Kidney glomerular epithelial cell (primary cell): ENCODE measurements around the gene EME1.
"Not testable (repeated sequence)": the region's sequence is repeated elsewhere in the genome, so short reads cannot be mapped to it uniquely, and the experiment has no call there.

Source experiments
- DNase-seq: peaks from one replicate; lab custom pipeline; 2025; lab: John Stamatoyannopoulos, UW

The EME1 gene, protein sequence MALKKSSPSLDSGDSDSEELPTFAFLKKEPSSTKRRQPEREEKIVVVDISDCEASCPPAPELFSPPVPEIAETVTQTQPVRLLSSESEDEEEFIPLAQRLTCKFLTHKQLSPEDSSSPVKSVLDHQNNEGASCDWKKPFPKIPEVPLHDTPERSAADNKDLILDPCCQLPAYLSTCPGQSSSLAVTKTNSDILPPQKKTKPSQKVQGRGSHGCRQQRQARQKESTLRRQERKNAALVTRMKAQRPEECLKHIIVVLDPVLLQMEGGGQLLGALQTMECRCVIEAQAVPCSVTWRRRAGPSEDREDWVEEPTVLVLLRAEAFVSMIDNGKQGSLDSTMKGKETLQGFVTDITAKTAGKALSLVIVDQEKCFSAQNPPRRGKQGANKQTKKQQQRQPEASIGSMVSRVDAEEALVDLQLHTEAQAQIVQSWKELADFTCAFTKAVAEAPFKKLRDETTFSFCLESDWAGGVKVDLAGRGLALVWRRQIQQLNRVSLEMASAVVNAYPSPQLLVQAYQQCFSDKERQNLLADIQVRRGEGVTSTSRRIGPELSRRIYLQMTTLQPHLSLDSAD

GRCh38 chr17:50372758-50373556 is at the start of gene EME1, which contains the start of gene MRPL27:
Gene EME1 (plus strand): TSS chr17:50373229. CDS start chr17:50375209, 1,980 bp downstream.
Gene MRPL27 (minus strand): TSS chr17:50373184. CDS start chr17:50373170, 14 bp downstream.
- peak; percentile 81 for DNase-seq

DNA sequence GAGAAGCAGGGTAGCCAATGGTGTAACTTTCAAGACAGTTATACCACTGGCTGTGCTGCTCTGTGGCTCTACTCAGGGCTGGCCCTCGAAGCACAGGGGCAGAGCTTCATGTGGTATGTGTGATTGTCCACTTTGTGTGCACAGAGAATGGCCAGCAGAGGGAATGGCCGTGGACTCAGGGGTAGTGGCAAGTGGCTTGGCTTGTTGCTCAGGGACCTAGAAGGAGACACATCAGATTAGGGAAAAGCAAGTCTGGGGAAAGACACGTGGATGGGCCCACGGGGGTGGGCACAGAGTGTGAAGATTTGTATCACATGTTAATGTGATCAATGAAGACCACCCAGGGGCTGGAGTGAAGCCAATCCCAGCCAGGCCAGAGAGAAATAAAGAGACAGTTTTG is 47.1 kb upstream of the EME1 start:
- DNase-seq = no peak

GRCh38 chr17:50326831-50327364 is 46.1 kb upstream of the EME1 start:
- no peak for DNase-seq

DNA sequence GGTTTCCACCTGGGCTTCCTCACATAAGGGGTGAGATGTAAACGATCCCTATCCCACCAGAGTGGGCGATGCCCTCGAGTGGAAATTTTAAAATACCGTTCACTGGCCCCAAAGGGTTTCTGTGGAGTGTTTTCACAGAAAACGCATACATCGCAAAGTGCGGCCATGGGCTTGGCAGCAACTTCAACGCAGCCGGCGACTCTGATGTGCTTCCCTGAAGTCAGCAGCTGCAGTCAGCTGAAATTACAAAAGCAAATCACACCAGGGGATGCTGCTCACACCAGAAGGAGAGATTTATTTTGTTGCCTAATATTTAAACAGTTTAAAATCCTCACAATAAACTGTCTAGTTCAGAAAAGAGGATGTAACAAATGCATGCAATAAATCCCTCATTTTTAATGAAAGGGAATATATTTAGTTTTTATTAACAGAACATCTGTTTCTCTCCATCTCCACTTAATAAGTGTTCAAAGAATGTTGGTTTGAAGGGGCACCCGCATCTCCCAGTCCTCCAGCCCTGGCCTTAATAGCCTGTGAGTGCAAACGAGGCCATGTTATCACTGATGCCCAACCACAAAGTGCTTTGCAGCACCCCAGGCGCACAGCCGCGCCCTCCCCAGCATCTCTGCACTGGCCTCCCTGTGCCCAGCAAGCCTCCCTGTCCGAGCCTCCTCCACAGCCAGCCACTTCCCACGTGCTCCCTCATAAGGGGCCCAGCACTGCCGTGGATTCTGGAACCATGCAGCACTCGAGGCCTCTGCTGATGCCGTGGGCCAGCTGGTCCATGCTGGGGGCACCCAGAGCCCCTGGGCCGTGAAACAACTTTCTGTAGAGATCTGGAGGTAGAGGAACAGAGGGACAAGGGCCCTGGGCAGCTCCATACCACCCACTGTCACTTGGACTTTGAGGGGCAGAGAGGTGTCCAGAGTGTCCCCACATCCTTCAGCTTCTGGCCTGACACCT is 44.4 kb upstream of the EME1 start:
- no peak for DNase-seq

DNA sequence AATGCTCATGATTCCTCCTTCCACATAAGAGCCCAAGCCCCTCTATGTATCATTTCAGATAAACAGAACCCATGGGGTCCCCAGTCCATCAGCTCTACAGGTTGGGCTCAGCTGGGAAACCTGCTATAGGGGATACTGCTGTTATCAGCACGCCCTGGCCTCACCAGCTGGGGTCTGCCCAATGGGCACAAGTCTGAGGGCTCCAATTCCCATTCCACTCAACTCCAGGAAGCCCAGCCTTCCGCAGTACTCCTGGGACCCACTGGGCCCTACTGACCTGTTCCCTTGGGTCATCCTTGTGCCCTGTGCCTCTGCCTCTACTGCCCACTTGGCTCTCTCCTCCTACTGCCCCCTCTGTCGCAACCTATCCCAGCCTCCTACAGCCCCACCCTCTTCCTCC is 43.3 kb upstream of the EME1 start:
- no peak for DNase-seq

DNA sequence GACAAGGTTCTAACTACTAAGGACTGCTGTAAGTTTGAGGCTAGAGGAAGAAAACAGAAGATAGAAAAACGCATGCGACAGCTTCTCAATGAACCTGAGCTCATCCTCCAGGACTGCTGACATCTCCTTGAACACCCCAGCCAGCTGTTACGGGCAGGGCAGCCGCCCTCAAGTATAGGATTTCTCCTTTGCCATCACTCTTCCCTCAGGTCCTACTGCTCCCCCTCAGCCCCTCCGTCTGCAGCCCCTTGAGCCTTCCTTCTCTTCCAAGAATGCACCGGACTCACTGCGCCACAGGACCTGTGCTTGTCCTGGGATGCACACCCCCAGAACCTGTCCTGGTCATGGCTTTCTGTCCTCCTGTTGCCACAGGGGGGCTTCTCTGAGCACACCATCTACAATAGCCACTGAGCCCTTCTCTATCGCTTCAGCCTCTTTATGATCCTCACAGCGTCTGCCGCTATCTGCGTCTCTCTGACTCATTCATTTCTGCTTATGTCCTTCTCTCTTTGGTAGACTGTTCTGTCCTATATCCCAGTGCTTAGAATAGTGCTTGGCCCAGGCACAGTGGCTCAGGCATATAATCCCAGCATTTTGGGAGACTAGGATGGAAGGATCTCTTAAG is 42.8 kb upstream of the EME1 start:
- no peak for DNase-seq

DNA sequence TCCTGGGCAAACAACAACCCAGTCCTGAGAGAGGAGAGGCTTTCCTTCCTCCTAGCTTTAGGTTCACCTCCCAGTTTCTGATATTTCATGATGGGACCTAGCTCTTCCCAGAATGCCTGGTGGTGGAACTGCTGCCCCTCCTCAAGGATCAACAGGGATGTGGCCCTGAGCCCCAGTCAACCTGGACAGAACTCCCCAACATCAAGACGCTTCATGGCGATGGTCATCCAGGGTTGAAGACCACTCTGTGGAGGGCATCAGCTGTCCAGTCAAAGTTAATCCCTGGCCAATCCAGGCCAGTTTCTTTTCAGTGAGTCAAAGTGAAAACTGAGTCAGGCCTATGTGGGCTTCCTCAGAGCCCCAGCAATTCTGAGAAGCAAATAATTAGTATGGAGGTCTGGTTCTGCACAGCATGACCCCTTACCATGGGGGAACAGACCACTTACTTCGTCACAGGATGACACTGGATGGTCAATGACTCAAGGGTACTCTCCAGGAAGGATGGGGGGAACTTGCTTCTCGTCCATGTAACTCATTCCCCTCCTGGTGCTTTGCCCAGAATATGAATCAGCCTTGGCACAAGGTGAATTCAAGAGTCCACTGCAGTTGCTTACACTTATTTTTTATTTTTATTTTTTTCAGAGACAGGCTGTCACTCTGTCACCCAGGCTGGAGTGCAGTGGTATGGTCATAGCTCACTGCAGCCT is 41.8 kb upstream of the EME1 start:
- DNase-seq = peak; percentile 30

- no peak for DNase-seq
These were observed 40.8 kb upstream of the EME1 start for GRCh38 chr17:50332196-50332595.

- not testable (repeated sequence) for DNase-seq
These were observed 39.6 kb upstream of the EME1 start for GRCh38 chr17:50333291-50334057.

DNA sequence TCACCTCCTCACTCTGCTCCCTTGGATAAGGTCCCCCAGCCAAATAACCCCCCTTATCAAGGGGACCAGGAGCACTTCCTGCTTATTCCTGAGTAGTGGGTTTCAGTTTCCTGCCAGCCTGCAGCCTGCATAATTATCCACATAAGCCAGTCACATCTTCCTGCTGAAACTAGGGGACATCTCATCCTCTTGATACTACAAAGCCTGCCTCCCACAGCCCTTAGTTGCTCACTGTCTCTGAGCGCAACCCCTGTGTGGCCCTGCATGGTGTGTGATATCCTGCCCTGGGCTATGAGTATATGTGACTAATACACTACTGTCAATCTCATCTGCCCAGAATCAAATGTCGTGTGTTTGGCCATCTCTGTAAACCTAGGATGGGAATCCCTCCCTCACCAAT is 35.1 kb upstream of the EME1 start:
- no peak for DNase-seq

DNA sequence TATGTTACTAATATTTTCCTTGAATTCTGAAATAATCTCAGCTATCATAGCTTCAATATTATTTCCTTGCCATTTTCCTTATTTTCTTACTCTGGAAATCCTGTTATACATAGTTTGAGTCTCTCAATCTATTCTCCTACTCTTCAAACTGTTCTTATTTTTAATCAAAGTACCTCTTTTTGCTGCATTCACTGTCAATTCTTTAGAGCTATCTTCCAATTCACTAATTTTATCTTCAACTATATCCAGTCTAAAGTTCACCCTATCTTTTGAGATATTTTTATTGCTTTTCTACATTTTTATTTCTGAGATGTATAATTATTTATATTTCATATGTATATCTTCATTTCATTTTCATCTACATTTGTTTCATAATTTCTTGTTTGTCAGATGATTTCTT is 34.4 kb upstream of the EME1 start:
- DNase-seq = no peak

DNA sequence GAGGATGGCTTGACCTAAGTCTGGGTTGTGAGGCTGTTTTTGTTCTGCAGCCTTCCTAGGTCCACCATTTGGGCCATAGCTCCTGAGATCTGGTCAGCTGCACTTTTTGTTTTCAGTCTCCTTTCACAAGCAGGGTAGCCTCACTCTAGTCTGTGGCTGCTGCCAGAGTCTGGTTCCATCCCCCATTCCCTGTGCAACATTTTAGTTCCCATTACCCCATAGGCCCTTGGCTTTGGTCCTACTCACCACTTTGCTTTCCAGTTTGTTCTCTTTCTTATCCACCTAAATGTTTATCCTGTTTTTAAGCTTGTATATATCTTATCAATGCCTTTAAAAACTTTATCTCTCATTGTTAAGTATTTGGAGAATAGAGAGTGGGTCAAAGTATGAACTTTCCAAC is 33.6 kb upstream of the EME1 start:
- no peak for DNase-seq

DNA sequence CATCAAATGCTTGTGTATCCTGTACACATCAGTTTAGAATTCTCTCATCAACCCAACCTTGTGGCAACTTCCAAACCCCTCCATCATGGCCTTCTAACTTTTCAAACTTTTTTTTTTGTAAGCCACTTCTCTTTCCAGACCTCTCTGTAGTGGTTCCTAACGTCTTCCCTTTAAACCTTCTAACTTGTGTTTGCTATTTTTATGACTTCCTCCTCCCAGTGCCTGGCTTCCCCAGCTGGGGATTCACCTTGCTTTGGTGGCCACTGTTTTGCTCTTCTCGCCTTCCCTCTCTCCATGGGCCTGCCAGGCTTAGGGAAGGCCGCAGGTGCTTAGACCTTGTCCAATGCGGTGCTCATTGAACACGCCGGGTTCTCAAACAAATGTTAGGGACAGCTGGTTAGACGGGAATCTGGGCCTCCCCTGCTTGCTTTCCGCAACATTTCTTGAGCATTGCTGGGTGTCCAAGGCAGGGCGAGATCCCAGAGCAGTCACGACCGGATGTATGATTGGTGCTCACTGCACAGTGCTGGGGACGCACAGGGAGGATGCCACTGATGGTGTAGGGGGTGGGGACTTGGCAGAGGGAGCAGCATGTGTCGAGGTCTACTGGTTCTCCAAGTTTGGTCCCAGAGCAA is 28.2 kb upstream of the EME1 start:
- no peak for DNase-seq

DNA sequence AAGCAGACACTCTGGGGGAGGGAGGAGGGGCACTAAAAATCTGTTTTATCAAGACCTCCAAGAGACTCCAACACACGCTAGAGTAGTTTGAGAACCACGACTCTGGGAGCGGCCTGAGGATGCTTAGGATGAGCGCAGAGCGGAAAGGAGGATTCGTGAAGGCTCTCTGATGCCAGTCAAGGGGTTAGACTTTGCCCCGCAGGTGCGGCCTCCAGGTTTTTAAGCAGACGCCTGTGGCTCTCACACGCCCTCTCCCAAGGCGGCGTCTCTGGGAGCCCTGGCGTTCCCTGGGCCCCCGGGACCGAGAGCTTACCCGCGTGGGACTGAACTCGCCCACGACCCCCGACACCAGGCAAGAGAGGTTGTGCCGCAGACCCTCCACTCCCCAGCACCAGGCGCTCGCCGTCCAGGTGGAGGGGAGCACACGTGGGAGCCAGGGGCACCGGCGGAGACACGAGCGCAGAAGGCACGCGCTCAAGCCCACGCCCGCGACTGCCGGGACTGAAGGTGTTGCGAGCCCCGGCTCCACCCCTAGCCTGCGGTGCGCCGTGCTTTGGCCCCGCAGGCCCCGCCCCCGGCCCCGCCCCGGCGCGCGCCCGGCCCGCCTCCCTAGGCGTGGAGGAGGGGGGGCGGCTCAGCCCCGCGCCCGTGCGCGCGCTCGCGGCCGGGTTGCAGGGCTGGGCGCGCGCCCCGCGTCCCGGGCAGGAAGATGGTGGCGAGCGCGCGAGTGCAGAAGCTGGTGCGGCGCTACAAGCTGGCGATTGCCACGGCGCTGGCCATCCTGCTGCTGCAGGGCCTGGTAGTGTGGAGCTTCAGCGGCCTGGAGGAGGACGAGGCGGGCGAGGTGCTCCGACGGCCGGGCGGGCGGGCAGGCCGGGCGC is 27.4 kb upstream of the EME1 start, which contains the start of gene XYLT2:
Gene XYLT2 (plus strand): TSS at position 695 of the 881 bp plus-strand sequence. CDS start 15 bp downstream, at position 710.
- DNase-seq = peak; percentile 60

GRCh38 chr17:50346313-50347116 is 26.5 kb upstream of the EME1 start:
- no peak for DNase-seq

- DNase-seq = no peak
These were observed 25.7 kb upstream of the EME1 start for GRCh38 chr17:50347117-50347893.
